Ishikawa (cell line): Measurements from ENCODE around the gene GMDS.

ENCODE experiments used
- CEBPB ChIP-seq: IDR thresholded peaks from 2 replicates; pipeline ENCODE4 v1.6.1; 2012
- CREB1 ChIP-seq: IDR thresholded peaks from 2 replicates; pipeline ENCODE4 v1.6.1; 2012; ENCODE audit warnings: low read depth
- EGR1 ChIP-seq: IDR thresholded peaks from 2 replicates; pipeline ENCODE4 v1.6.1; 2012
- EP300 ChIP-seq: IDR thresholded peaks from 2 replicates; pipeline ENCODE4 v1.6.1; 2012; ENCODE audit warnings: borderline replicate concordance
- FOXM1 ChIP-seq: IDR thresholded peaks from 2 replicates; pipeline ENCODE4 v1.6.1; 2012; ENCODE audit warnings: low read depth, borderline replicate concordance
- MAX ChIP-seq: IDR thresholded peaks from 2 replicates; pipeline ENCODE4 v1.6.1; 2012
- NFIC ChIP-seq: IDR thresholded peaks from 2 replicates; pipeline ENCODE4 v1.6.1; 2012
- RAD21 ChIP-seq: IDR thresholded peaks from 2 replicates; pipeline ENCODE4 v1.6.1; 2012; ENCODE audit warnings: low read depth
- REST ChIP-seq: IDR thresholded peaks from 2 replicates; pipeline ENCODE4 v1.6.1; 2012; ENCODE audit warnings: low read depth, mild to moderate bottlenecking
- TAF1 ChIP-seq: IDR thresholded peaks from 2 replicates; pipeline ENCODE4 v1.6.1; 2012; ENCODE audit warnings: low read depth, mild to moderate bottlenecking
- TCF12 ChIP-seq: IDR thresholded peaks from 2 replicates; pipeline ENCODE4 v1.6.1; 2012; ENCODE audit warnings: low read depth
- TEAD4 ChIP-seq: IDR thresholded peaks from 2 replicates; pipeline ENCODE4 v1.6.1; 2012
- USF1 ChIP-seq: IDR thresholded peaks from 2 replicates; pipeline ENCODE4 v1.6.1; 2012
- YY1 ChIP-seq: IDR thresholded peaks from 2 replicates; pipeline ENCODE4 v1.6.1; 2012; ENCODE audit warnings: low read depth
- ZBTB7A ChIP-seq: IDR thresholded peaks from 2 replicates; pipeline ENCODE4 v1.6.1; 2012; ENCODE audit warnings: low read depth

The GMDS gene

GRCh38 chr6:2135401-2135800 is 110.0 kb downstream of the GMDS start:
- TF ChIP-seq ZBTB7A = no peak
- TF ChIP-seq EP300 = no peak
- TF ChIP-seq EGR1 = no peak
- no peak for TF ChIP-seq TAF1
- no peak for TF ChIP-seq USF1
- no peak for TF ChIP-seq YY1
- no peak for TF ChIP-seq TEAD4

- TF ChIP-seq EGR1 (no peak), REST (no peak), CREB1 (no peak)
Measured at GRCh38 chr6:2134554-2134953, 110.9 kb downstream of the GMDS start.

- TF ChIP-seq CREB1 = no peak
- no peak for TF ChIP-seq YY1
- no peak for TF ChIP-seq CEBPB
- no peak for TF ChIP-seq TCF12
- TF ChIP-seq EP300 = no peak
- no peak for TF ChIP-seq TAF1
- no peak for TF ChIP-seq MAX
- no peak for TF ChIP-seq EGR1
- TF ChIP-seq ZBTB7A = no peak
- no peak for TF ChIP-seq RAD21
- no peak for TF ChIP-seq USF1
- no peak for TF ChIP-seq FOXM1
- no peak for TF ChIP-seq REST
- no peak for TF ChIP-seq TEAD4
- no peak for TF ChIP-seq NFIC
Measured at GRCh38 chr6:2133716-2134310, 111.6 kb downstream of the GMDS start.

GRCh38 chr6:2132916-2133315 is 112.5 kb downstream of the GMDS start:
- TF ChIP-seq USF1 (no peak), NFIC (no peak), YY1 (no peak), TEAD4 (no peak), CEBPB (no peak), ZBTB7A (no peak), REST (no peak), MAX (no peak), CREB1 (no peak), FOXM1 (no peak), TAF1 (no peak), RAD21 (no peak), TCF12 (no peak), EGR1 (no peak), EP300 (no peak)
